ENCODE measurements around the gene SEMA6B.
"Not testable (repeated sequence)": the region's sequence is repeated elsewhere in the genome, so short reads cannot be mapped to it uniquely, and the experiment has no call there.

The SEMA6B gene

DNA sequence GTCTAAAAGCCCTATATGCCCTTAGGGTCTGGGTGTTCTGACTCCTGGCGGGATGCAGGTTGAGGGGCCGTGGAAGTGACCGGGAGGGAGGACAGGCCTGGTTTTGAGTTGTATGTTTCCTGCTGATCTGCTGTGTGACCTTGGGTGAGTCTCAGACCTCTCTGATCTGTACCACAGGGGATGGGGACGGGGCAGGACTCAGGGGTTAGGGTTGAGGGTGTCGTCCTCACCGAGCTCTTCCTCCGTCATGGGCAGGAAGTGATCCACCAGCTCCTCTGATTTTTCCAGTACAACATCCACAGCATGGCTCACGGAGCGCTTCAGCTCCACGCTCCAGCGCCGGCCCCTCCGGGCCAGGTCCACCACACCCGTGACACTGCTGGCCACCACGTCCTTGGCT, 30.6 kb downstream of the SEMA6B start:
- DNase-seq, result no peak
- Histone ChIP-seq H3K14ac (ENCODE audit: low read length) (no peak overlapping the region), H3K4ac (ENCODE audit: low read depth, low read length) (no peak overlapping the region), H2BK120ac (ENCODE audit: insufficient read depth, low read length, poor library complexity) (no peak overlapping the region), H2BK5ac (ENCODE audit: low read depth, low read length, poor library complexity) (no peak overlapping the region), H3K36me3 (ENCODE audit: control insufficient read depth in 1 of 2, insufficient read depth in 2 of 2, low read length in 2 of 2) (no peaks in the 10 kb centered on the region), H4K12ac (ENCODE audit: low read depth, low read length) (no peak overlapping the region), H3K23ac (ENCODE audit: low read length) (no peak overlapping the region), H3K18ac (ENCODE audit: low read length) (no peak overlapping the region), H2AFZ (ENCODE audit: insufficient read depth, low read length, poor library complexity) (no peak overlapping the region), H2BK12ac (ENCODE audit: low read length) (no peak overlapping the region), H4K8ac (ENCODE audit: low read depth, low read length) (no peak overlapping the region), H2AK5ac (ENCODE audit: low read length) (no peak overlapping the region), H3K27ac (ENCODE audit: low read depth, low read length) (no peak overlapping the region), H3K4me1 (ENCODE audit: control insufficient read depth in 1 of 2, insufficient read depth in 2 of 2, low read length in 2 of 2) (no peaks in the 10 kb centered on the region), H3K27me3 (ENCODE audit: insufficient read depth, low read length) (peaks cover under 1% of the 10 kb centered on the region), H3K4me3 (ENCODE audit: low read depth, low read length) (no peak overlapping the region), H3K4me2 (ENCODE audit: low read length) (no peak overlapping the region), H3K79me1 (ENCODE audit: low read length) (no peaks in the 10 kb centered on the region), H4K91ac (ENCODE audit: low read depth, low read length) (no peak overlapping the region), H3K9ac (ENCODE audit: low read length) (no peak overlapping the region), H3K79me2 (ENCODE audit: control insufficient read depth, insufficient read depth, low read length, poor library complexity) (no peaks in the 10 kb centered on the region), H3K9me3 (ENCODE audit: insufficient read depth, low read depth, low read length) (peaks cover 4% of the 10 kb centered on the region)
- no CpG with 5 or more reads among the region's 15 CpGs for WGBS (ENCODE audit: extremely low coverage, insufficient coverage, insufficient read length)

DNA sequence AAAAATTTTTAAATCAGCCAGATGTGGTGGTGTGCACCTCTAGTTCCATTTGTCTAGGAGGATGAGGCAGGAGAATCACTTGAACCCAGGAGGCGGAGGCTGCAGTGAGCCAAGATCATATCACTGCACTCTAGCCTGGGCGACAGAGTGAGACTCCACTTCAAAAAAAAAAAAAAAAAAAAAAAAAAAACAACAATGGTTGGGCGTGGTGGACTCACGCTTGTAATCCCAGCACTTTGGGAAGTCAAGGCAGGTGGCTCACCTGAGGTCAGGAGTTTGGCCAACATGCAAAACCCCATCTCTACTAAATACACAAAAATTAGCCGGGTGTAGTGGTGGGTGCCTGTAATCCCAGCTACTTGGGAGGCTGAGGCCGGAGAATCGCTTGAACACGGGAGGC, 32.1 kb downstream of the SEMA6B start:
- not testable (repeated sequence) for H3K4me1 ChIP-seq (ENCODE audit: control insufficient read depth in 1 of 2, insufficient read depth in 2 of 2, low read length in 2 of 2); H2BK5ac ChIP-seq (ENCODE audit: low read depth, low read length, poor library complexity); H3K4me3 ChIP-seq (ENCODE audit: low read depth, low read length); H4K12ac ChIP-seq (ENCODE audit: low read depth, low read length); H4K8ac ChIP-seq (ENCODE audit: low read depth, low read length); H3K79me1 ChIP-seq (ENCODE audit: low read length); H3K27ac ChIP-seq (ENCODE audit: low read depth, low read length); DNase-seq; H2BK12ac ChIP-seq (ENCODE audit: low read length); H3K27me3 ChIP-seq (ENCODE audit: insufficient read depth, low read length); H3K14ac ChIP-seq (ENCODE audit: low read length); H3K4ac ChIP-seq (ENCODE audit: low read depth, low read length); H4K91ac ChIP-seq (ENCODE audit: low read depth, low read length); H3K23ac ChIP-seq (ENCODE audit: low read length); H3K36me3 ChIP-seq (ENCODE audit: control insufficient read depth in 1 of 2, insufficient read depth in 2 of 2, low read length in 2 of 2); H3K9ac ChIP-seq (ENCODE audit: low read length); H3K9me3 ChIP-seq (ENCODE audit: insufficient read depth, low read depth, low read length); H2AK5ac ChIP-seq (ENCODE audit: low read length); H3K18ac ChIP-seq (ENCODE audit: low read length); H3K4me2 ChIP-seq (ENCODE audit: low read length); H3K79me2 ChIP-seq (ENCODE audit: control insufficient read depth, insufficient read depth, low read length, poor library complexity); H2BK120ac ChIP-seq (ENCODE audit: insufficient read depth, low read length, poor library complexity); H2AFZ ChIP-seq (ENCODE audit: insufficient read depth, low read length, poor library complexity)
- no CpG with 5 or more reads among the region's 8 CpGs for WGBS (ENCODE audit: extremely low coverage, insufficient coverage, insufficient read length)

GRCh38 chr19:4525563-4526002, 33.9 kb downstream of the SEMA6B start:
- H3K4me1 ChIP-seq (ENCODE audit: control insufficient read depth in 1 of 2, insufficient read depth in 2 of 2, low read length in 2 of 2), result peaks cover 1 to 4% of the 10 kb centered on the region in 2 experiments
- no peaks in the 10 kb centered on the region for H3K36me3 ChIP-seq (ENCODE audit: control insufficient read depth in 1 of 2, insufficient read depth in 2 of 2, low read length in 2 of 2)
- H2AFZ ChIP-seq (ENCODE audit: insufficient read depth, low read length, poor library complexity), result no peak overlapping the region
- no peaks in the 10 kb centered on the region for H3K79me2 ChIP-seq (ENCODE audit: control insufficient read depth, insufficient read depth, low read length, poor library complexity)
- H3K4me2 ChIP-seq (ENCODE audit: low read length), result no peak overlapping the region
- no peak overlapping the region for H3K4ac ChIP-seq (ENCODE audit: low read depth, low read length)
- H2BK5ac ChIP-seq (ENCODE audit: low read depth, low read length, poor library complexity), result no peak overlapping the region
- H3K27me3 ChIP-seq (ENCODE audit: insufficient read depth, low read length), result no peaks in the 10 kb centered on the region
- no peaks in the 10 kb centered on the region for H3K79me1 ChIP-seq (ENCODE audit: low read length)
- no peak overlapping the region for H4K8ac ChIP-seq (ENCODE audit: low read depth, low read length)
- H2BK120ac ChIP-seq (ENCODE audit: insufficient read depth, low read length, poor library complexity), result no peak overlapping the region
- no peak overlapping the region for H2BK12ac ChIP-seq (ENCODE audit: low read length)
- no peak overlapping the region for H3K9ac ChIP-seq (ENCODE audit: low read length)
- H3K4me3 ChIP-seq (ENCODE audit: low read depth, low read length), result no peak overlapping the region
- H4K91ac ChIP-seq (ENCODE audit: low read depth, low read length), result no peak overlapping the region
- no peaks in the 10 kb centered on the region for H3K9me3 ChIP-seq (ENCODE audit: insufficient read depth, low read depth, low read length)
- H3K27ac ChIP-seq (ENCODE audit: low read depth, low read length), result no peak overlapping the region
- H3K23ac ChIP-seq (ENCODE audit: low read length), result no peak overlapping the region
- no peak for DNase-seq
- H4K12ac ChIP-seq (ENCODE audit: low read depth, low read length), result no peak overlapping the region
- no peak overlapping the region for H3K14ac ChIP-seq (ENCODE audit: low read length)
- no CpG with 5 or more reads among the region's 23 CpGs for WGBS (ENCODE audit: extremely low coverage, insufficient coverage, insufficient read length)
- no peak overlapping the region for H3K18ac ChIP-seq (ENCODE audit: low read length)
- H2AK5ac ChIP-seq (ENCODE audit: low read length), result no peak overlapping the region

- no peak overlapping the region for H4K91ac ChIP-seq (ENCODE audit: low read depth, low read length)
- H3K9ac ChIP-seq (ENCODE audit: low read length), result no peak overlapping the region
- H3K27ac ChIP-seq (ENCODE audit: low read depth, low read length), result no peak overlapping the region
- H2BK120ac ChIP-seq (ENCODE audit: insufficient read depth, low read length, poor library complexity), result no peak overlapping the region
- H3K4ac ChIP-seq (ENCODE audit: low read depth, low read length), result no peak overlapping the region
- H2AK5ac ChIP-seq (ENCODE audit: low read length), result no peak overlapping the region
- H3K4me3 ChIP-seq (ENCODE audit: low read depth, low read length), result no peak overlapping the region
- H3K23ac ChIP-seq (ENCODE audit: low read length), result no peak overlapping the region
- no peaks in the 10 kb centered on the region for H3K9me3 ChIP-seq (ENCODE audit: insufficient read depth, low read depth, low read length)
- peak; percentile 36 to 75 for DNase-seq
- H3K18ac ChIP-seq (ENCODE audit: low read length), result no peak overlapping the region
- no peaks in the 10 kb centered on the region for H3K79me2 ChIP-seq (ENCODE audit: control insufficient read depth, insufficient read depth, low read length, poor library complexity)
- no peaks in the 10 kb centered on the region for H3K79me1 ChIP-seq (ENCODE audit: low read length)
- no peaks in the 10 kb centered on the region for H3K27me3 ChIP-seq (ENCODE audit: insufficient read depth, low read length)
- H3K14ac ChIP-seq (ENCODE audit: low read length), result no peak overlapping the region
- H3K4me2 ChIP-seq (ENCODE audit: low read length), result no peak overlapping the region
- no CpG with 5 or more reads among the region's 23 CpGs for WGBS (ENCODE audit: extremely low coverage, insufficient coverage, insufficient read length)
- peaks cover 1 to 4% of the 10 kb centered on the region in 2 experiments for H3K4me1 ChIP-seq (ENCODE audit: control insufficient read depth in 1 of 2, insufficient read depth in 2 of 2, low read length in 2 of 2)
- H4K12ac ChIP-seq (ENCODE audit: low read depth, low read length), result no peak overlapping the region
- H2AFZ ChIP-seq (ENCODE audit: insufficient read depth, low read length, poor library complexity), result no peak overlapping the region
- no peak overlapping the region for H2BK12ac ChIP-seq (ENCODE audit: low read length)
- no peak overlapping the region for H2BK5ac ChIP-seq (ENCODE audit: low read depth, low read length, poor library complexity)
- H4K8ac ChIP-seq (ENCODE audit: low read depth, low read length), result no peak overlapping the region
- H3K36me3 ChIP-seq (ENCODE audit: control insufficient read depth in 1 of 2, insufficient read depth in 2 of 2, low read length in 2 of 2), result no peaks in the 10 kb centered on the region
Measured at GRCh38 chr19:4524808-4525562, 34.5 kb downstream of the SEMA6B start.
